Osteoblast (primary cell): Measurements from ENCODE around the gene NLRC4. TPM values are rescaled to one million over a fixed set of nuclear protein-coding genes. Genes with fewer than 3 reads are reported as not detected.

ENCODE experiments used
- DNase-seq: peaks from one replicate; pipeline ENCODE4 v3.0.0; 2011; ENCODE audit warnings: low spot score, mixed read lengths; ENCODE audit not compliant: insufficient read length; ENCODE audit errors: missing footprints
- H2AFZ ChIP-seq: 2 replicates; pipeline ENCODE4 v1.6.0; 2011; ENCODE audit warnings: mild to moderate bottlenecking, low read length
- H3K27ac ChIP-seq: 2 replicates; pipeline ENCODE4 v1.5.1; 2011; ENCODE audit warnings: mild to moderate bottlenecking, low read depth, low read length, moderate library complexity
- H3K27me3 ChIP-seq: 2 replicates; pipeline ENCODE4 v1.6.0; 2012; ENCODE audit warnings: mild to moderate bottlenecking, control low read depth, inconsistent platforms, low read length, moderate library complexity; ENCODE audit not compliant: insufficient read depth
- H3K36me3 ChIP-seq: 2 replicates; pipeline ENCODE4 v1.5.1; 2011; ENCODE audit warnings: mild to moderate bottlenecking, low read length, control low read depth, moderate library complexity; ENCODE audit not compliant: insufficient read depth
- H3K4me1 ChIP-seq: 2 replicates; pipeline ENCODE4 v1.5.1; 2011; ENCODE audit warnings: mild to moderate bottlenecking, low read length, control low read depth, moderate library complexity; ENCODE audit not compliant: insufficient read depth
- H3K4me2 ChIP-seq: 2 replicates; pipeline ENCODE4 v1.6.0; 2011; ENCODE audit warnings: mild to moderate bottlenecking, low read length; ENCODE audit not compliant: insufficient read depth
- H3K4me3 ChIP-seq: fragments of 200-600 bp; sonication (generic); 3 replicates; pipeline ENCODE4 v1.5.1; 2012; ENCODE audit warnings: mild to moderate bottlenecking, low read length, inconsistent platforms; ENCODE audit not compliant: insufficient read depth
- H3K79me2 ChIP-seq: 2 replicates; pipeline ENCODE4 v1.6.0; 2012; ENCODE audit warnings: mild to moderate bottlenecking, low read length, control low read depth, inconsistent platforms; ENCODE audit not compliant: insufficient read depth
- H3K9me3 ChIP-seq: 2 replicates; pipeline ENCODE4 v1.5.1; 2011; ENCODE audit warnings: low read depth, low read length, control low read depth
- H4K20me1 ChIP-seq: 2 replicates; pipeline ENCODE4 v1.6.0; 2012; ENCODE audit warnings: mild to moderate bottlenecking, low read length, control low read depth; ENCODE audit not compliant: insufficient read depth
- total RNA-seq: library from RNA; depleted of rRNA; stranded (reverse); fragments of >200 nt; gene quantifications from 2 replicates; pipeline ENCODE4 v1.2.3, GENCODE V29; 2012
- TF ChIP-seq, protein P1 (sequence below): IDR thresholded peaks from 2 replicates; pipeline ENCODE4 v1.5.1; 2011; ENCODE audit warnings: mild to moderate bottlenecking, low read depth, low read length, moderate library complexity; ENCODE audit errors: extremely low read depth

The NLRC4 gene
- total RNA-seq, 1 donor, result not detected

DNA sequence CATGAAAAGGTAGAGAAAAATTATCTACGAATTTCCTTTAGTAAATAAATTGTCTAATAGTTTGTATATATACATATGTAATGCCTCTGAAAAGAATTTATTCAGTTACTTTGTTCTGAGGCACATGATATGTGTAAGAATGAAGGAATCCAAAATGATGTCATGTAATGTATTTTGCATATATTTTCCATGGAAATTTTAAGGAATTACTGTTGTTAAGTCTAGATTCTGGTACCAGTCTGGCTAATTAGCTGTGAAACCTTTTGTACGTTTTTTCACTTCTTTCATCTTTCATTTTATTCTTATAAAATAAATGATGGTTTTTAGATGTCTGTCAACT lies 25.3 kb upstream of the NLRC4 start:
- Histone ChIP-seq H3K4me2 (no peak overlapping the region), H3K4me1 (peaks cover 17% of the 10 kb centered on the region), H3K36me3 (peaks cover 5% of the 10 kb centered on the region), H3K4me3 (no peak overlapping the region), H3K9me3 (no peaks in the 10 kb centered on the region), H3K27ac (peak overlapping the region; percentile 14), H3K27me3 (no peaks in the 10 kb centered on the region), H3K79me2 (peaks cover 42% of the 10 kb centered on the region), H2AFZ (no peak overlapping the region), H4K20me1 (no peaks in the 10 kb centered on the region)
- TF ChIP-seq, protein P1, sequence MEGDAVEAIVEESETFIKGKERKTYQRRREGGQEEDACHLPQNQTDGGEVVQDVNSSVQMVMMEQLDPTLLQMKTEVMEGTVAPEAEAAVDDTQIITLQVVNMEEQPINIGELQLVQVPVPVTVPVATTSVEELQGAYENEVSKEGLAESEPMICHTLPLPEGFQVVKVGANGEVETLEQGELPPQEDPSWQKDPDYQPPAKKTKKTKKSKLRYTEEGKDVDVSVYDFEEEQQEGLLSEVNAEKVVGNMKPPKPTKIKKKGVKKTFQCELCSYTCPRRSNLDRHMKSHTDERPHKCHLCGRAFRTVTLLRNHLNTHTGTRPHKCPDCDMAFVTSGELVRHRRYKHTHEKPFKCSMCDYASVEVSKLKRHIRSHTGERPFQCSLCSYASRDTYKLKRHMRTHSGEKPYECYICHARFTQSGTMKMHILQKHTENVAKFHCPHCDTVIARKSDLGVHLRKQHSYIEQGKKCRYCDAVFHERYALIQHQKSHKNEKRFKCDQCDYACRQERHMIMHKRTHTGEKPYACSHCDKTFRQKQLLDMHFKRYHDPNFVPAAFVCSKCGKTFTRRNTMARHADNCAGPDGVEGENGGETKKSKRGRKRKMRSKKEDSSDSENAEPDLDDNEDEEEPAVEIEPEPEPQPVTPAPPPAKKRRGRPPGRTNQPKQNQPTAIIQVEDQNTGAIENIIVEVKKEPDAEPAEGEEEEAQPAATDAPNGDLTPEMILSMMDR, result no peak
- no peak for DNase-seq

DNA sequence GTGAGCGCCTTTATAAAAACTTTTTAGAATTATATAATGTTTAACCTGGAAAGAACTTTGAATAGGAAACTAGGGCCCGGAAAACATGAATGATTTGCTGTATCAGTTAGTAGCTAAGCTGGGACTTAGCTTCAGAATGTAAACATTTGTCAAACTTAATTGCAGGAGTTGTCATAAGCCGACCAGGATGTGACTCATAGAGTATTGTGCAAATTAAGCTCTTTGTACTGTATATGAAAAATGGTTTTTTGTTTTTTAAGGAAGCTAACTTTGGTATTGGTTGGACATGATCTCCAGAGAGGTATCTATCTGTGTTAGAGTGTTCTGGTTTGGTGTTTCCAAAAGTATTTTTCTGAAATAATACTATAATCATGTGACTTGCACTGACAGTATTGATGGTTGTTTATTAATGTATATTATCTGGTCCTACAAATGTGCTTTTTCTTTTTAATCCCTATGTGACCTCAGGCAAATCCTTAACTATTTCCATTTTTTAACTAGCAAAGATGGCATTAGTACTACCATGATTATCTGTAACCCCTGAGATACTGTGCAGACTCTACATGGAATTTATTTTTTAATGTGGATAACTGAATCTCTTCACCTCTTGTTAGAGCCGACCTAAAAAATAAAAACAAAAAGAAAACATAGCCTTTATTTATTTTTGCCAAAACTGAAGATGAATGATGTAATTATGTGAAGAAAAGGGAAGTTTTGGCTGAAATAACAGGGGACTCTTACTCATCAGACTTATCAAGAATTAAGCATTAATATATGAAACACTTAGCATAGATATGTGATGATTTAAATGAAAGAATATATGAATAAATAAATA lies 24.7 kb upstream of the NLRC4 start:
- TF ChIP-seq, protein P1, result no peak
- Histone ChIP-seq H3K79me2 (peaks cover 48% of the 10 kb centered on the region), H3K9me3 (no peaks in the 10 kb centered on the region), H3K4me1 (peaks cover 17% of the 10 kb centered on the region), H3K4me3 (no peak overlapping the region), H3K36me3 (peaks cover 5% of the 10 kb centered on the region), H2AFZ (no peak overlapping the region), H3K27ac (peak overlapping the region; percentile 61), H4K20me1 (no peaks in the 10 kb centered on the region), H3K27me3 (no peaks in the 10 kb centered on the region), H3K4me2 (peak overlapping the region; percentile 32)
- DNase-seq, result peak; percentile 84

- no peaks in the 10 kb centered on the region for H3K27me3 ChIP-seq
- TF ChIP-seq, protein P1, result no peak
- H3K79me2 ChIP-seq, result peaks cover 80% of the 10 kb centered on the region
- peaks cover 4% of the 10 kb centered on the region for H4K20me1 ChIP-seq
- H3K36me3 ChIP-seq, result peaks cover 4% of the 10 kb centered on the region
- no peak for DNase-seq
- peaks cover 9% of the 10 kb centered on the region for H3K4me1 ChIP-seq
- no peak overlapping the region for H3K4me2 ChIP-seq
- H2AFZ ChIP-seq, result no peak overlapping the region
- no peak overlapping the region for H3K4me3 ChIP-seq
- H3K27ac ChIP-seq, result no peak overlapping the region
- no peaks in the 10 kb centered on the region for H3K9me3 ChIP-seq
Observed at GRCh38 chr2:32284321-32284720, 19.6 kb upstream of the NLRC4 start.

DNA sequence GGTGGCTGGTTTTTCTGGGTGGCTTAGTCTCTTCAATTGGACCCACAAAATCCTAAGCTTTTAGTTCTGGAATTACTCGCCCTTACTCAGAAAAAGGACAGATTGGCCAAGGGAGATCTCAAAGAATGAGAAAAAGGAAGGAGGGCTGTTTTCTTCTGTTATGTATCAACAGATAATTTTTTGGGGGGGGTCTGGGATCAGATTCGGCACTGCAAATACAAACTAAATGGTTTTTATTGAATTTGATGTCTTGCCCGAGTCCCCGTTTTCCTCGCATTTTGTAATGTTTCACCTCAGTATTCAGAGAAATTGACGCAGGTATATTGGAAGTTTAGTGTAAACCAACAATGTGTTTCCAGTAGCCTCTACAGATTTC lies 13.8 kb upstream of the NLRC4 start:
- DNase-seq, result no peak
- peak overlapping the region; percentile 87 for H3K4me2 ChIP-seq
- H3K4me1 ChIP-seq, result peaks cover 10% of the 10 kb centered on the region
- TF ChIP-seq, protein P1, result no peak
- no peaks in the 10 kb centered on the region for H3K27me3 ChIP-seq
- peak overlapping the region; percentile 99 for H3K4me3 ChIP-seq
- H2AFZ ChIP-seq, result peak overlapping the region; percentile 95
- no peaks in the 10 kb centered on the region for H3K9me3 ChIP-seq
- peak overlapping the region; percentile 80 for H3K27ac ChIP-seq
- peaks cover 4% of the 10 kb centered on the region for H4K20me1 ChIP-seq
- peaks cover 49% of the 10 kb centered on the region for H3K79me2 ChIP-seq
- H3K36me3 ChIP-seq, result peaks cover 4% of the 10 kb centered on the region
